Right atrium auricular region (tissue), 2 donors: Measurements from ENCODE around the gene CROCC. TPM values are rescaled to one million over a fixed set of nuclear protein-coding genes. Genes with fewer than 3 reads are reported as not detected.

Experiments
- DNase-seq: peaks from one replicate; pipeline ENCODE4 v3.0.0-alpha.2; 2019; ENCODE audit warnings: low spot score
- H3K27ac ChIP-seq, 2 donors: fragments of 200-600 bp; sonication (generic); 1 replicate in 1 of 2; 2 replicates in 1 of 2; pipeline ENCODE4 v1.5.1; 2016 to 2019
- H3K27me3 ChIP-seq, 2 donors: fragments of 200-600 bp; sonication (generic); one replicate each; pipeline versions ENCODE4 v1.5.1 to v1.6.0; 2017 to 2019
- H3K36me3 ChIP-seq: fragments of 200-600 bp; sonication (generic); one replicate; pipeline ENCODE4 v1.5.1; 2016
- H3K4me1 ChIP-seq, 2 donors: fragments of 200-600 bp; sonication (generic); one replicate each; pipeline versions ENCODE4 v1.5.1 to v1.6.0; 2017 to 2019
- H3K4me3 ChIP-seq, 2 donors: fragments of 200-600 bp; sonication (generic); 1 replicate in 1 of 2; 2 replicates in 1 of 2; pipeline ENCODE4 v1.5.1; 2017 to 2019; ENCODE audit warnings: mild to moderate bottlenecking in 1 of 2, moderate library complexity in 1 of 2
- H3K9me3 ChIP-seq, 2 donors: fragments of 200-600 bp; sonication (generic); one replicate each; pipeline ENCODE4 v1.5.1; 2019
- total RNA-seq, 2 donors: library from RNA; depleted of rRNA; stranded (reverse); fragments of >200 nt; gene quantifications; one replicate each; pipeline ENCODE4 v1.1.0, GENCODE V29; 2016
- TF ChIP-seq, protein P1 (sequence below), 2 donors: fragments of 200-600 bp; sonication (generic); IDR thresholded peaks; one replicate each; pipeline ENCODE4 v1.5.1; 2019; ENCODE audit warnings: antibody characterized with exemption in 2 of 2

CROCC gene
- total RNA-seq, 2 donors from 2014 or later: 10.0 to 11.7 TPM

DNA sequence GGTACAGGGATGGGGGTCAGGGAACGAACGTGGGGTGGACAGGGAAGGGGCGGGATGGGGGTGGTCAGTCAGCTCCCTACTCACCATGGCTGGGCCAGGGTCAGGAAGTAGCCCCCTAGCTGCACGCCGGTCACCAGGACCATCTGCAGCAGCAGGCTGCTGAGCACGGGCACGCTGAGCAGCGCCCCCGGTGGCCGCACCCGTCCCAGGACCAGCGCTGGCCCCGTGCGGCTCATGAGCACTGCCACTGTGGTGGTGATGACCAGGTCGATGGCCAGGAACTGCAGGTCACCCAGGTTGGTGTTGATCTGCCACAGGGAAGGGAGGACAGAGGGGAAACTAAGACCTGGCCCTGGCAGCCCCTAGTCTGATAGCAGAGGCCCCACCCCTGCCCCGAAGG, 65.2 kb downstream of the CROCC start:
- Histone ChIP-seq H3K9me3 (no peaks in the 10 kb centered on the region), H3K36me3 (peaks cover 32% of the 10 kb centered on the region), H3K4me3 (no peak overlapping the region), H3K27me3 (no peaks in the 10 kb centered on the region), H3K27ac (no peak overlapping the region), H3K4me1 (peaks cover 0 to 9% of the 10 kb centered on the region in 2 donors)
- DNase-seq: no peak
- TF ChIP-seq, protein P1, sequence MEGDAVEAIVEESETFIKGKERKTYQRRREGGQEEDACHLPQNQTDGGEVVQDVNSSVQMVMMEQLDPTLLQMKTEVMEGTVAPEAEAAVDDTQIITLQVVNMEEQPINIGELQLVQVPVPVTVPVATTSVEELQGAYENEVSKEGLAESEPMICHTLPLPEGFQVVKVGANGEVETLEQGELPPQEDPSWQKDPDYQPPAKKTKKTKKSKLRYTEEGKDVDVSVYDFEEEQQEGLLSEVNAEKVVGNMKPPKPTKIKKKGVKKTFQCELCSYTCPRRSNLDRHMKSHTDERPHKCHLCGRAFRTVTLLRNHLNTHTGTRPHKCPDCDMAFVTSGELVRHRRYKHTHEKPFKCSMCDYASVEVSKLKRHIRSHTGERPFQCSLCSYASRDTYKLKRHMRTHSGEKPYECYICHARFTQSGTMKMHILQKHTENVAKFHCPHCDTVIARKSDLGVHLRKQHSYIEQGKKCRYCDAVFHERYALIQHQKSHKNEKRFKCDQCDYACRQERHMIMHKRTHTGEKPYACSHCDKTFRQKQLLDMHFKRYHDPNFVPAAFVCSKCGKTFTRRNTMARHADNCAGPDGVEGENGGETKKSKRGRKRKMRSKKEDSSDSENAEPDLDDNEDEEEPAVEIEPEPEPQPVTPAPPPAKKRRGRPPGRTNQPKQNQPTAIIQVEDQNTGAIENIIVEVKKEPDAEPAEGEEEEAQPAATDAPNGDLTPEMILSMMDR (IDR thresholded peaks at IDR 0.05): peak in 1 of 2 donors; percentile 19

DNA sequence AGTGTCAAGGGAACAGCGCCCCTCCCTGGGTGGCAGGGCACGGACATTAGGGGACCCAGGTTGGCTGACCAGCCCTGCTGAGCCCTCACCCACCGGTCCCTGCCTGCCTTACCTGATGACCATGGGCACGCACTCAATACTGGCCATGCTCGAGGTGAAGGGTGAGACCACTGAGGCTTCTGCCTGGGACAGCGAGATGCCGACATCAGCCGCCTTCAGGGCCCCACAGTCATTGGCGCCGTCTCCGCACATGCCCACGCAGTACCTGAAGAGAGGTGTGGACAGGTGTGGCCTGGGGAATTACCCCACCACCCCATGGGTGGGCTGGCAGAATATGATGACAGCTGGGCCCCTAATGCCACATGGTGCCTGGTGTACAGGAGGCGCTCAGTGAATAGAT, 66.5 kb downstream of the CROCC start:
- Histone ChIP-seq H3K36me3 (peaks cover 32% of the 10 kb centered on the region), H3K9me3 (no peaks in the 10 kb centered on the region)

DNA sequence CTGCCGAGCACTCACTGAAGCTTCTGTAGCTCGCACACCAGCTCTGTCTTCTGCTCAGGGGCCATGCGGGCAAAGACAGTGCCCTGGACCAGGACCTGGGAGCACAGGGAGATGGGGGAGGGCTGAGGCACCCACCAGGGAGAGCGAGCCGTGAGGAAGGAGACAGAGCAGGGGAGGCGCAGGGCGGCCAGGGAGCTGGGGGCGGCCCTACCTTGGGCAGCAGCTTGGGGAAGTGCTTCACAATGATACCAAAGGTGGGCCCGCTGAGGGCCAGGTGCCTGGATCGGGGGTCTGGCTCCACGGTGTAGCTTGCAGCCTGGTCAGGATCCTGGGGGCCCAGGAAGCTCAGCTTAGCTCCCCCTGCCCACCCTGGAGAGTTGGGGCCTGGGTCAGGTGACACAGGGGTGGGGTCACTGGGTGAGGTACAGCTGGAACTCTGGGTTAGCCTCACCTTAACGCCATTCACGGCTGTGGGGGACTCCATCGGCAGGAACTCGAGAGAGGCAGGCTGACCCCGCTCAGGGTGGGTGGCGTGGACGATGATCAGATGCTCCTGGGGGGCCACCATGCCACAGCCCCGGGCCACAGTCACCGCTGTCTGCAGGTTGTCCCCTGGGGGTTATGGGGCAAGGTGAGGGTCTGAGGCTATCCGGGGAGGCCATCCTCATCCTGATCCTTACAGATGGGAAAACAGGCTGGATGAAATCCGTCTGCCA, 68.1 kb downstream of the CROCC start:
- Histone ChIP-seq H3K4me3 (no peak overlapping the region), H3K27me3 (no peaks in the 10 kb centered on the region), H3K36me3 (peaks cover 32% of the 10 kb centered on the region), H3K9me3 (no peaks in the 10 kb centered on the region), H3K27ac (no peak overlapping the region), H3K4me1 (peaks cover 0 to 3% of the 10 kb centered on the region in 2 donors)
- DNase-seq: no peak
- TF ChIP-seq, protein P1 (IDR thresholded peaks at IDR 0.05): no peak

More for the DNA sequence above, 66.5 kb downstream of the CROCC start:
- no peaks in the 10 kb centered on the region for H3K27me3 ChIP-seq
- no peak for DNase-seq
- peaks cover 0 to 9% of the 10 kb centered on the region in 2 donors for H3K4me1 ChIP-seq
- no peak overlapping the region for H3K27ac ChIP-seq
- TF ChIP-seq, protein P1 (IDR thresholded peaks at IDR 0.05): no peak
- no peak overlapping the region for H3K4me3 ChIP-seq

DNA sequence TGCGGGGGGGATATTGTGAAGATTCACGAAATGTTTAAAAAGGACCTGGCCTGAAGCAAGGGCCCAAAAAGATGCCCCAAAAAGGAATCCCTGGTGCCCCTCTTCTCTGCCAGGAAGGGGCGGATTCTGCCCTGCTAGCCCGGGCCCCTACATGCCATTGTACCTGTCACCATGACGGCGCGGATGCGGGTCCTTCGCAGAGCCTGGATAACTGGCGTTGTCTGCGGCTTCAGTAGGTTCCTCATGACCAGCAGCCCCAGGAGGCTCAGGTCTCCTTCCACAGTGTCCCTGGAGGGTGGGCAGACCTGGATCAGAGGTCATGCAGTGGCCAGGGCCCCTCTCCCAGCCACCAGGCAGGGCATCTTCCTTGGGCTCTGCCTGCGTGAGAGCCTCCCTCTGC, 69.8 kb downstream of the CROCC start:
- H3K9me3 ChIP-seq: no peaks in the 10 kb centered on the region
- no peaks in the 10 kb centered on the region for H3K4me1 ChIP-seq
- H3K27ac ChIP-seq: no peak overlapping the region
- TF ChIP-seq, protein P1 (IDR thresholded peaks at IDR 0.05): no peak
- peaks cover 39% of the 10 kb centered on the region for H3K36me3 ChIP-seq
- no peaks in the 10 kb centered on the region for H3K27me3 ChIP-seq
- H3K4me3 ChIP-seq: no peak overlapping the region
- DNase-seq: no peak

DNA sequence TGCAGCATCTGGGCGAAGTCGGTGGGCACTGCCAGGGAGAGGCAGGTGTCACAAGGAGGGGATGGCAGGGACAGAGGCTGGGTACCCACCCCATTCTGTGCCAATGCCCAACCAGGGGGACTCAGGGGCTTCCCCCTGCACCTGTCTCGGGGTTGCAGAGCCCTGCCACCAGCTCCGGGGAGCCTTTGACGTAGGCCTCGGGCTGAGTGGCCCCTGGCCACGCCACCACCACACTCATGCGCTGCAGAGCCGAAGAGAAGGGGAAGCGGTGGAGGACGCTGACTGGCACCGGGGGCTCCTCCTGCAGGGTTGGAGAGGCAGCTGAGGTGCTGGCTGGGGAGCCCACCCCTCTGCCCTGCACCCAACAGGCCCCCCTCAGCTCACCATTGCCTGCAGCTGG, 70.4 kb downstream of the CROCC start:
- Histone ChIP-seq H3K4me3 (no peak overlapping the region), H3K36me3 (peaks cover 42% of the 10 kb centered on the region)
- TF ChIP-seq, protein P1 (IDR thresholded peaks at IDR 0.05): no peak

DNA sequence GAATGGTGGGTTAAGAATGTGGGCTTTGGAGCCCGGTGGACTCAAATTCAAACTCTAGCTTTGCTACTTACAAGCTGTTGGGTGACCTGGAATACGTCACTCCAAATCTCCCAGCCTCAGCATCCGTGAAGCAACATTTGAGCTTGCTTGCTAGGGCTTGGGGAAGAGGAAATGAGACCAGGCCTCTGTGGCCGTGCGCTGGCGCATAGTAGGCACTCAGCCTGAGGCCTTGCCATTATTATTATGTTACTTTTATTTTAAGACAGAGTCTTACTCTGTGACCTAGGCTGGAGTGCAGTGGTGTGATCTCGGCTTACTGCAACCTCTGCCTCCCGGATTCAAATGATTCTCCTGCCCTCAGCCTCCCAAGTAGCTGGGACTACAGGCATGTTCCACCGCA, 70.9 kb downstream of the CROCC start:
- H3K36me3 ChIP-seq: peaks cover 39% of the 10 kb centered on the region
- H3K9me3 ChIP-seq: no peaks in the 10 kb centered on the region

More for the DNA sequence above, 70.4 kb downstream of the CROCC start:
- Histone ChIP-seq H3K27ac (no peak overlapping the region), H3K9me3 (no peaks in the 10 kb centered on the region), H3K4me1 (no peaks in the 10 kb centered on the region), H3K27me3 (no peaks in the 10 kb centered on the region)
- DNase-seq: no peak

More for the DNA sequence above, 70.9 kb downstream of the CROCC start:
- no peak for DNase-seq
- H3K27me3 ChIP-seq: no peaks in the 10 kb centered on the region
- no peaks in the 10 kb centered on the region for H3K4me1 ChIP-seq
- TF ChIP-seq, protein P1 (IDR thresholded peaks at IDR 0.05): no peak
- no peak overlapping the region for H3K4me3 ChIP-seq
- H3K27ac ChIP-seq: no peak overlapping the region
